HG03442 (cell line): Measurements from ENCODE around the gene KRT34.
"Not testable (repeated sequence)": the region's sequence is repeated elsewhere in the genome, so short reads cannot be mapped to it uniquely, and the experiment has no call there.

Experiments used
- ATAC-seq: cut with Tn5 transposase; IDR thresholded peaks from one replicate; pipeline ENCODE4 v1.9.1; 2021; ENCODE audit warnings: mild to moderate bottlenecking, moderate library complexity; ENCODE audit not compliant: unreplicated experiment

Gene KRT34

GRCh38 chr17:41404024-41404671 lies 22.0 kb upstream of the KRT34 start:
- ATAC-seq = no peak

- ATAC-seq = no peak
Observed at GRCh38 chr17:41403404-41404023, 21.4 kb upstream of the KRT34 start.

- ATAC-seq = no peak
Observed at GRCh38 chr17:41402161-41402560, 20.1 kb upstream of the KRT34 start.

GRCh38 chr17:41396996-41397660 lies 15.0 kb upstream of the KRT34 start, which contains the start of gene KRT31:
Gene KRT31, minus strand, starts transcription at chr17:41397608. Its CDS starts 69 bp downstream, at chr17:41397539.
- ATAC-seq = no peak

DNA sequence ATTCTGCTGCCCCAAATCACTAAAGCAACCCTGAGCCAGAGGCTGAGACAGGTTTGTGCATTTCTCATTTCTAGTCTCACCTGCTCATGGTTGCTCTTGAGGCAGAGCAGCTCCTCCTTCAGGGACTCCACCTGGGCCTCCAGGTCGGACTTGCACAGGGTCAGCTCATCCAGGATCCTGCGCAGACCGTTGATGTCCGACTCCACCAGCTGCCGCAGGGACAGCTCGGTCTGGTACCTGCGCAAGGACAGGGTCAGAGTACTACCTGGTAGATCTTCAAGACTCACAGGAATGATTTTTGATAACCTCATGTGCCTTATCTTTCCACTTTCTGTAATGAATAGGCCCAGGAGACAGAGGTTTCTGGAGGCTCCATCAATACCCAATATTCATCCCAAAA lies 14.2 kb upstream of the KRT34 start:
- ATAC-seq = no peak

DNA sequence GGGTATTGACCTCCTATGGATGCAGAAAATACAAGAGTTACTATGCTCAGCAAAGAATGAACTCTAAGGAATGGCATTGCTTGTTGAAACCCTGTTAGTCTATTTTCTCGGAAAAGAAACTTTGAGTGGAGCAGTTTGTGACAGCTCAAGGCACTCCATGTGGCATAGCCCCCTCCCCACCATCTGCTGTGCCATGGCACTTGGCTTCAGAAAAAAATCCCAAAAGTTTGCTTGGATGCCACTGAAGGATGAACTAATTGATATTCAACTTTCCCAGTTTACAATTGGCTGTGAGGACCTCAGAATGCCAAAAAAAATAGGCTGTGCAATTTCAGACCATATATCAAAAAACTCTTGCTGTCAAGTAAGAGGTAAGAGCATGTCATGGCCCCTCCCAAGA lies 13.5 kb upstream of the KRT34 start:
- no peak for ATAC-seq

DNA sequence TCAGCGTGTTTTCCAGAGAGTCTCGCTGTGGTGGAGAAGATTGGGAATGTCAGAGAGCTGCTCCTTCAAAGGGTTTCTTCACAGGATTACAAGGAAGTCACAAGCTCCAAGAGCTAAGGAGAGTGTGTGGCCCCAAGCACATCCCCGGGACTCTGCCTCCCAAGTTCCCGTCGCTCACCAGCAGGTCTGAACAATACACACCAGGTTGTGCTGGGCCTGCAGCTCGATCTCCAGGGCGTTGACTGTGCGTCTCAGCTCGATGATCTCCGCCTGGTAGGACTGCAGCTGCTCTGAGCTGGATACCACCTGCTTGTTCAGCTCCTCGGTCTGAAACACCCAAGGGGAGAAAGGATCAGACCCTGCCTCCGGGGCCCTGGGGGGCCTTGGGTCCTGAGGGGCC lies 12.9 kb upstream of the KRT34 start:
- ATAC-seq = not testable (repeated sequence)

DNA sequence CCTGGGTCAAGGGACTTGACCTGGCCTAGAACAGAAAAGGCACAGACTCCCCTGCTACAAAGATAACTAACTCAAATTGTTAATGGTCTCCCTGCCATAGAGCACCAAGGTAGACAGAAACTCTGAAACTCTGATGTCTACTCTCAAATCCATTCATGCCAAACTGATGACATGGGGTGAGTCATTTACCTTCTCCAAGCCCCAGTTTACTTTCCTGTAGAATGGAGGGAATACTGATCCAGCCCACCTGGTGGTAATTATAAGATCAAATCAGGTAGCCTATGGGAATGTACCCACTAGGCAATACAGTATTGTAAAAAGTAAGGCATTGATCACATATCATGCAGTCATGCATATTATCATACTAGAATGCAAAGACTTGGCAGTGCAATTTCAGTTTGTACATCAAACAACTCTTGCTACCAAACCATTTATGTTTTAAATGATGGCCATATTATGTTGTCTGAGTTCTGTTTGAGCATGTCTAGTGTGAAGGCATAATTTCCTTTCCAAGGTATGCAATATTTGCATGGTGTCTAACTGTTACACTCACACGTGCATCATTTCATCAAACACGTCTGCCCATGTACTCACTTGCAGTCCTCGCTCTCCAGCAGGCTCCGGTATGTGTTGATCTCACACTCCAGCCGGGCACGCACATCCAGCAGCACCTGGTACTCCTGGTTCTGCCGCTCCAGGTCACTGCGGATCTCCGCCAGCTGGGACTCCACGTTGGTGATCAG lies 12.3 kb upstream of the KRT34 start:
- ATAC-seq = no peak

- no peak for ATAC-seq
Observed at GRCh38 chr17:41393826-41394225, 11.7 kb upstream of the KRT34 start.

DNA sequence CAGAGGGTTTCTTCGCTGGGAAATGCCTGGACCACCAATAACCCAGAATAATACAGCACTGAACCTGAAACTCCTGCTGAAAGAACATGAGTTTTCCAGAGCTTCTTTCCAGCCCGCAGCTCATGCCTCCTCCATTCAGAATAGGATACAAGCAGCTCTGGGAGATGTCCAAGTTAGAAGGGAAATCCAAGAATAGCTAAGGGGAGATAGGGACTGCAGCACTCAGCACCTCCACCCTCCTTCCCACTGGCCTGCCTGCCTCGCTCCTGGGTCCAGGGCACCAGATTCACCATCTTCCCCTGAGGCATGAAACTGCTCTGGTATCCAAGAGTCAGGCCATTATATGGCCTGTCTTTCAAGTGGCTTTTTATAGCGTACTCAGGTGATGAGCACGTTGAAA lies 11.2 kb upstream of the KRT34 start:
- no peak for ATAC-seq

DNA sequence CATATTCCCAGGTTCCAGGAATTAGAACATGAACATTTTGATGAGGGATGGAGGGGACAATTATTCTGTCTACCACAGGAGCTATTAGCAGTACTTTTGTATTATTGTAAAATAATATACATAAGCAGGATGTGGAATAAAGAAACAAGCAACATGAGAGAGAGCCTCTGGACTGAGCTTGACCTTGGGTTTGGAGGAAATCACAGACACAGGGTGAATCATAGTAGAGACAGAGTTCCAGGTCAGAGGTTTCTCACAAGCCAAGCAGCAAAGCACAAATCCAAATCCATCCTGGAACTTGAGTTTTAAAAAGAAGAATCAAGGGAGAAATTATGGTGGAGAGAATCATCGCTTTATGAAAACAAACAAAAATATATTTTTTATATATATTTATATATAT lies 10.2 kb upstream of the KRT34 start:
- ATAC-seq = no peak

GRCh38 chr17:41391535-41391934 lies 9.4 kb upstream of the KRT34 start:
- ATAC-seq = no peak

- ATAC-seq = no peak
Observed at GRCh38 chr17:41390411-41390938, 8.4 kb upstream of the KRT34 start.

DNA sequence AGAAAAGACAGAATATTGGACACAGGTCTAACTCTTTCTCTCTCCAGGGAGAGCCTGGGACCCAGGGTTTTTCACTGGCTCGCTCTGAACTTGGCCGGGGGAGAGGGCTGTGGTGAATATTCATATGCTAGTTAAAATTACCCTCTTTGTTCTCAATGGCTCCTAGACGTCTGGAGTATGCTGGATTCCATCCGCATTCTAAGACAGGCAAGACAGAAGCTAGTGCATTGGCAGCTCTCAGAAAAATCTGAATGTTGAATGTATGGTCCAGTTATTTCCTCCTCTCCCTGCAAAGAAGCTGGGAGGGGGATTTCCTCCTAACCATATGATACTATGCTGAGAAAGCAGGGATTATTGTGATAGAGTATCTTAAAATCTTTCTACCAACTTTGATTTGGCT lies 5.6 kb upstream of the KRT34 start:
- ATAC-seq = no peak

DNA sequence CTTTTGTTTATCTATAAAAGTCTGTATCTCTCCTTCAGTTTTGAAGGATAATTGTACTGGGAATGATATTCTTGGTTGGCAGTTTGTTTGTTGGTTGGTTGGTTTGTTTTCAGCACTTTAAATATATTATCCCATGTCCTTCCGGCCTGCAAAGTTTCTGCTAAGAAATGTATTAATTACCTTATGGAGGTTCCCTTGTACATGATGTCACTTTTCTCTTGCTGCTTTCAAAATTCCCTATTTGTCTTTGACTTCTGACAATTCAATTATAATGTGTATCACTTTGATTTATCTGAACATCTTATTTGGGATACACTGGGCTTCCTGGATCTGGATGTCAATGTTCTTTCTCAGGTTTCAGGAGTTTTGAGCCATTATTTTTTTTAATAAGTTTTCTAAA lies 4.1 kb upstream of the KRT34 start:
- ATAC-seq = no peak

- ATAC-seq = no peak
Observed at GRCh38 chr17:41383690-41384089, 1.6 kb upstream of the KRT34 start.

DNA sequence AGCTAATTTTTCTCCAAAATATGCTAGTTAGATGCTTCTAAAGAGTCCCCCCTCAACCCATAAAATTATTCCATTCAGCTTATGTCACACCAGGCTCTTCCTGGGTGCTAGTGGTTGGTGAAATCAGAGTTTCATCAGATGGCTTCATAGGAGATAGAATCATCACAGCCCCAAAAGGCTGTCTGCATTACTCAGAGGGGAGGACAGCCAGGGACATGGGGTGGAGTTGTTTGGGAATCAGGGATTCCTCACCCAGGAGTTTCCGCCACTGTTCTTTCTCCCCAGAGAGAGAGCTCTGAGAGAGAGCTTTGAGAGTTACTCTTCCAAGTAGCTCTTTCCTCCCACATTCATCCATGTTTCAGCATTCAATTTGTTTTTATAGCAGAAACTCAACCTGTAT lies 288 bp upstream of the KRT34 start:
- no peak for ATAC-seq

GRCh38 chr17:41380091-41380490 lies 2.0 kb downstream of the KRT34 start:
- ATAC-seq = not testable (repeated sequence)

- no peak for ATAC-seq
Observed at GRCh38 chr17:41377546-41377945, 4.6 kb downstream of the KRT34 start.

- no peak for ATAC-seq
Observed at GRCh38 chr17:41369713-41370112, 12.4 kb downstream of the KRT34 start, which contains the start of gene KRT33B. Gene KRT33B, minus strand, starts transcription at chr17:41369813. Its CDS starts 63 bp downstream, at chr17:41369750.

DNA sequence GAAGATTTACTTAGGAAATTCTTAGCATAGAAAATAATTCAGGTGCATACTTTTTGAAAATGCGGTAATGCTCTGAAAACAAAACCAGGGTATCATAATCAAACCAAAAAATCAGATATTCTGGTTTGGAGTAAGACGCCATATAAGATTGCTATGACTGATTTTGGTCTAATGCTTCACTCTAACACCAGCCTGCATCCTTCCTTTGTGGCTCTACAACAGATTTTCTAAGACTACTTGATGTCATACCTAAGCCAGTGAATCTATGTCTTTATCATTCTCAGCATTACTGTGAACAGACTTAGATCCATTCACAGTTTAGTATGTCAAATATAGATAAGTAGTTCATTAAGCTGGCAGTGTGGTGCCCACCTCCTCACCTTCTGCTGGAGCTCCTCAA lies 13.1 kb downstream of the KRT34 start:
- ATAC-seq = no peak
